BJ (cell line): ENCODE data around the gene RNF220. TPM values are rescaled to one million over a fixed set of nuclear protein-coding genes. Genes with fewer than 3 reads are reported as not detected.

Experiments used
- CTCF ChIA-PET: fragments of 350-600 bp; formaldehyde crosslinking; extraction: SDS; loops from one replicate; lab custom pipeline; 2021; ENCODE audit warnings: antibody characterized with exemption, inconsistent platforms; lab: Yijun Ruan, JAX
- POLR2A ChIA-PET: fragments of 300-600 bp; sonication (Branson Sonifier 250); formaldehyde crosslinking; extraction: SDS; loops from one replicate; lab custom pipeline; 2021; ENCODE audit warnings: antibody characterized with exemption; lab: Charles Lee
- DNase-seq: peaks from one replicate; pipeline ENCODE4 v3.0.0-alpha.2; 2011; ENCODE audit warnings: low read depth
- H3K27me3 ChIP-seq: 2 replicates; pipeline ENCODE4 v1.6.0; 2011; ENCODE audit warnings: low read length; ENCODE audit not compliant: control insufficient read depth, insufficient read depth
- H3K36me3 ChIP-seq: 2 replicates; pipeline ENCODE4 v1.5.1; 2011; ENCODE audit warnings: low read length; ENCODE audit not compliant: control insufficient read depth, insufficient read depth
- H3K4me3 ChIP-seq: 2 replicates; pipeline ENCODE4 v1.5.1; 2011; ENCODE audit warnings: low read depth, mild to moderate bottlenecking, control low read depth, low read length
- polyA plus RNA-seq: library from polyadenylated mRNA; depleted of rRNA; stranded (reverse); fragments of >200 nt; gene quantifications from 2 replicates; pipeline ENCODE4 v1.2.3, GENCODE V29; 2011
- TF ChIP-seq, protein P1 (sequence below): IDR thresholded peaks from 2 replicates; pipeline ENCODE4 v1.5.1; 2011; ENCODE audit warnings: low read depth, mild to moderate bottlenecking, control low read depth, inconsistent platforms, low read length, moderate library complexity; ENCODE audit not compliant: insufficient read depth

Gene RNF220
- polyA plus RNA-seq, 1 experiment = 65.4 TPM

DNA sequence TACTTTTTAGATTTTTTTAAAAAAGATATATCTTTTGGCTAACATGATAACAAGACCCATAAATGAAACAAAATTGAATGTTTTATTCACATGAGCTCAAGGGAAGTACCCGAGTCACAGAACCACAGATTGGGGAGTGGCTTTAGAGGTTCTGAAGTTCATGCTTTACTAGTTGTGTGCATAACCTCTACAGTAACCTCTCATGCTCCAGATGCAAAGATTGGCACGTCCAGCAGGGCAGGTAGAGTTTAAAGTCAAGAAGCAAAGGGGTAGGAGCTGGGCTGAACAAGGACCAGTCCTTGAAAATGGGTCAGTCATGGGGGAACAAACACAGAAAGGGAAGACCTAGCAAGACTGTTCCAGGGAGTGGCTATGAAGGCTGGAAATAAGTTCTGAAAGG is 109.6 kb downstream of the RNF220 start:
- H3K36me3 ChIP-seq = no peaks in the 10 kb centered on the region
- DNase-seq = no peak
- TF ChIP-seq, protein P1, sequence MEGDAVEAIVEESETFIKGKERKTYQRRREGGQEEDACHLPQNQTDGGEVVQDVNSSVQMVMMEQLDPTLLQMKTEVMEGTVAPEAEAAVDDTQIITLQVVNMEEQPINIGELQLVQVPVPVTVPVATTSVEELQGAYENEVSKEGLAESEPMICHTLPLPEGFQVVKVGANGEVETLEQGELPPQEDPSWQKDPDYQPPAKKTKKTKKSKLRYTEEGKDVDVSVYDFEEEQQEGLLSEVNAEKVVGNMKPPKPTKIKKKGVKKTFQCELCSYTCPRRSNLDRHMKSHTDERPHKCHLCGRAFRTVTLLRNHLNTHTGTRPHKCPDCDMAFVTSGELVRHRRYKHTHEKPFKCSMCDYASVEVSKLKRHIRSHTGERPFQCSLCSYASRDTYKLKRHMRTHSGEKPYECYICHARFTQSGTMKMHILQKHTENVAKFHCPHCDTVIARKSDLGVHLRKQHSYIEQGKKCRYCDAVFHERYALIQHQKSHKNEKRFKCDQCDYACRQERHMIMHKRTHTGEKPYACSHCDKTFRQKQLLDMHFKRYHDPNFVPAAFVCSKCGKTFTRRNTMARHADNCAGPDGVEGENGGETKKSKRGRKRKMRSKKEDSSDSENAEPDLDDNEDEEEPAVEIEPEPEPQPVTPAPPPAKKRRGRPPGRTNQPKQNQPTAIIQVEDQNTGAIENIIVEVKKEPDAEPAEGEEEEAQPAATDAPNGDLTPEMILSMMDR = no peak
- no peak overlapping the region for H3K4me3 ChIP-seq
- POLR2A ChIA-PET = no interaction called here
- CTCF ChIA-PET = interaction anchor here (0.9 to 2.9 kb wide), 4 partner anchors 10 to 298 kb away, joined by 3 to 6 read pairs (median 3); no protein-coding TSS in a partner anchor
- peaks cover 19% of the 10 kb centered on the region for H3K27me3 ChIP-seq

- TF ChIP-seq, protein P1 = no peak
- H3K36me3 ChIP-seq = no peaks in the 10 kb centered on the region
- POLR2A ChIA-PET = no interaction called here
- no peak for DNase-seq
- no peak overlapping the region for H3K4me3 ChIP-seq
- peaks cover 16% of the 10 kb centered on the region for H3K27me3 ChIP-seq
- CTCF ChIA-PET = interaction anchor here (1.4 kb wide), 1 partner anchor 10 kb away, joined by 3 read pairs; no protein-coding TSS in a partner anchor
Observed at GRCh38 chr1:44515416-44515815, 110.4 kb downstream of the RNF220 start.

DNA sequence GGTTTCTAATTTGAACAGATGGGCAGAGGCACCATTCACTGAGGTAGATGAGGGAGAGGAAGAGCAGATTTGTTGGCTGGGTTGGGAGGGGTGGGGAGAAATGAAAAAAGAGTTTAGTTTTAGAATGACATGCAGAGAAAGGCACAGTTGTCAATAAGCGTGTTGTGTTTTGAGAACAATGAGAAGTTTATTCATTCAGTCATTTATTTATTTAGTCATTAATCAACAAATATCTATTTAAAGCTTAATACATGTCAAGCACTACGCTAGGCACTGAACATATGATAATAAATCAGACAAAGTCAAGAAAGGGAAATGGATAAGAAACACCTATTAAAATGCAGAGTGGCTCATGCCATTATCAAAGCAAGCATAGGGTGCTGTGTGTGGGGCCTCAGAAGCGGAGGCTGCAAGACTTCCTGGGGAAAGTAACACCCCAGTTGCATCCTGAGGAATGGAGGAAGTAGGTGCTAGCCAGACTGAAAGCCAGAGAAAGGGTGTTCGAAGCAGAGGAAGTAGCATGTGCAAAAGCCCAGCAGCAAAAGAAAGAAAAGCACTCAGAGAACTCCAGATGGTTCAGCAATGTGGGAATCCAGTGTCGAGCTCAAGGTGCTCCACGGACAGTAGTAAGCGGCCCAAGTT is 114.1 kb downstream of the RNF220 start:
- TF ChIP-seq, protein P1 = no peak
- ChIA-PET POLR2A (no interaction called here), CTCF (no interaction called here)
- DNase-seq = no peak
- Histone ChIP-seq H3K4me3 (no peak overlapping the region), H3K27me3 (peaks cover 21% of the 10 kb centered on the region), H3K36me3 (no peaks in the 10 kb centered on the region)

DNA sequence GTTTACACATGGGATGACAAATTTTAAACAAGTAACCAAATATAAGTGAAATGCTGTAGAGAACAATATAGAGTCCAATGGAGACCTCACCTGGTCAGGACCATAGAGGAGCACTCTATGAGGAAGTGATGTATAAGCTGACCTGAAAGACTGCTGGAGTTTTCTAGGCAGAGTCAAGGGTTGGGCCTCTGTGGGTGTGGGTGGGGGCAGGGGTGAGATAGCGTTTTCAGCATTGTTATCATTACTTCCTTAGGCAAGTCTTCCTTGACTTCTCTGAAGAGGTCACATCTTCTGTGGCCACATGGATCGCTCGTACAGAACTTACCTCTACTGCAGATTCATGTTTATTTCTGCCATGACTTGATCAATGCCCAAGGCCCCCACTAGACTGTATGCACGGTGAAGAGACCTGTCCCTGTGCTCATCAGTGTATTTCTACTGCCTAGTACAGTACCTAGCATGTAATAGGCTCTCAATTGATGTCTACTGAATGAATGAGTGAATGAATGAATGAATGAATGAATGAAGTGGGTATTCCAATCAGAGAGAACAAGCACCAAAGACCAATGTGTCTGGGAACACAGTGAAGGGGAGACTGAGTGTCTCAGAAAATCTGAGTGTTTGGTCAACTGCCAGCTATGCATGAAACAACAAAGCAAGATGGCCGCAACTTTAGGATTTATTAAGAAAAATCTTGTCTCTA is 116.5 kb downstream of the RNF220 start:
- Histone ChIP-seq H3K4me3 (no peak overlapping the region), H3K36me3 (no peaks in the 10 kb centered on the region), H3K27me3 (peaks cover 22% of the 10 kb centered on the region)
- TF ChIP-seq, protein P1 = no peak
- ChIA-PET POLR2A (no interaction called here), CTCF (no interaction called here)
- no peak for DNase-seq
